Measurements from ENCODE around the gene NUDT9. TPM values are rescaled to one million over a fixed set of nuclear protein-coding genes. Genes with fewer than 3 reads are reported as not detected.

Gene NUDT9, protein sequence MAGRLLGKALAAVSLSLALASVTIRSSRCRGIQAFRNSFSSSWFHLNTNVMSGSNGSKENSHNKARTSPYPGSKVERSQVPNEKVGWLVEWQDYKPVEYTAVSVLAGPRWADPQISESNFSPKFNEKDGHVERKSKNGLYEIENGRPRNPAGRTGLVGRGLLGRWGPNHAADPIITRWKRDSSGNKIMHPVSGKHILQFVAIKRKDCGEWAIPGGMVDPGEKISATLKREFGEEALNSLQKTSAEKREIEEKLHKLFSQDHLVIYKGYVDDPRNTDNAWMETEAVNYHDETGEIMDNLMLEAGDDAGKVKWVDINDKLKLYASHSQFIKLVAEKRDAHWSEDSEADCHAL
- 20.6 TPM for total RNA-seq

DNA sequence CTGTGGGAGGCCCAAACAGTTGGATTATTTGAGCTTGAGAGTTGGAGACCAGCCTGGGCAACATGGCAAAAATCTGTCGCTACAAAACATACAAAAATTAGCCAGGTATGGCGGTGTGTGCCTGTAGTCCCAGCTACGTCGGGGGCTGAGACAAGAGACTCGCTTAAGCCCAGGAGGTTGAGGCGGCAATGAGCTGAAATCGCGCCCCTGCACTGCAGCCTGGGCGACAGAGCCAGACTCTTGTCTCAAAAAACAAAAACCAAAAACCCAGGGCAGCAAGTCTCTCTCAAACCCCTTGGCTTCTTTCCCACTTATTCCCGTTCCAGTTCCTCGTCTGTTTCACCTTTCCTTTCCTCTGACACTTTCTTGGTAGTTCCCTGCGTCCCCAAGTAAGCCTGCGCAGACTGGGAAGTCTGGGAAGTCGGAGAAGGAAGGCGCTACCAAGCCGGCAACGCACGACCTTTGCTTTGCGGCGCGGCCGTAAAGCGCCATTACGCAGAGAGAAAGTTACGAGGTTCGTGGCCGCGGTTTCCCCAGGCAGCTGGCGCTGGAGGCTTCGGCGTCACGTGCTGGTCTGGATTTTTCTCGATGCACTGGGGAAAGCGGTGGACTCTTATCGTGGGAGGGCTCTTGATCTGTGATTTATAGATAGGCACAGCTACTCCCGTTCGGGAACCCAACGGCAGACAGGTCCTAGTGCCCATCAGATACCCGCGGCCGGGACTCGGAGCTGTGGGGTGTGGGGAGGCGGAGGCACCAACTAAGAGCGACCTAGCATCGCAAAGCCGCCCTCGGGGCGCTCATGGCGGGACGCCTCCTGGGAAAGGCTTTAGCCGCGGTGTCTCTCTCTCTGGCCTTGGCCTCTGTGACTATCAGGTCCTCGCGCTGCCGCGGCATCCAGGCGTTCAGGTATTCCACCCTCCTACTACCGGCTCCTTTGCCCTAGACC lies at the start of gene NUDT9:
NUDT9 (plus strand) TSS at position 470 of the 949 bp plus-strand sequence; CDS start at position 803, 333 bp downstream.
- intact Hi-C loops (cut with DNase I), result no loop called here
- peak within 1 kb of the TSS; percentile 95 for H3K27ac ChIP-seq

DNA sequence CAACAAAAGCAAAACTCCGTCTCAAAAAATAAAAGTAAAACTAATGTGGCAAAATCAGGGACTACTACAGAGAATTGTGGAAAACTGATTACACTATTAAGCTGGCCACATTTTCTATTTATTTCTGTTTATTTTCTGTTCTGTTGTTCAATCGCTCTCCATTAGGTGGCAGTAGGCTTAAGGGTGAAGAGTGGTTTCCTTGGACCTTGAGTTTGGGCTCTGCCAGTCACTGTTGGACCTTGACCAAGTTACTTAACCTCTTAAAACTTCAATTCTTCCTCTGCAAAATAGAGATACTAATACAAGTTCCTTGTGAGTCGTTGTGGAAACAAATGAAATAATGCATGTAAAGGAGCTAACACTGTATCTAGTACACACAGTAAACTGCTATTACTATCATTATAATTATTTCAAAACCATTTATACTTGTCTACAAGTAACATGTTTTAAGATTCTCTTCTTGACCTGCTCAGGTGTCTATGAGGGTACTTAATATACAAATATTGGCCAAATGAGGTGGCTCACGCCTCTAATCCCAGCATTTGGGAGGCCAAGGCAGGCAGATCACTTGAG lies 46.6 kb upstream of the NUDT9 start:
- Histone ChIP-seq H3K9me3 (no peaks in the 10 kb centered on the region), H3K4me1 (peaks cover 16% of the 10 kb centered on the region), H3K4me3 (no peak overlapping the region), H3K27ac (peak overlapping the region; percentile 69), H3K27me3 (no peaks in the 10 kb centered on the region), H3K36me3 (peaks cover 0 to 55% of the 10 kb centered on the region in 2 donors)
- no peak for DNase-seq (ENCODE audit: extremely low spot score in 2 of 2)
- intact Hi-C loops (cut with DNase I), result loop anchor here (5.0 to 10.0 kb wide), 2 partner anchors 91 to 469 kb away; no protein-coding TSS in a partner anchor
- TF ChIP-seq, protein P1, sequence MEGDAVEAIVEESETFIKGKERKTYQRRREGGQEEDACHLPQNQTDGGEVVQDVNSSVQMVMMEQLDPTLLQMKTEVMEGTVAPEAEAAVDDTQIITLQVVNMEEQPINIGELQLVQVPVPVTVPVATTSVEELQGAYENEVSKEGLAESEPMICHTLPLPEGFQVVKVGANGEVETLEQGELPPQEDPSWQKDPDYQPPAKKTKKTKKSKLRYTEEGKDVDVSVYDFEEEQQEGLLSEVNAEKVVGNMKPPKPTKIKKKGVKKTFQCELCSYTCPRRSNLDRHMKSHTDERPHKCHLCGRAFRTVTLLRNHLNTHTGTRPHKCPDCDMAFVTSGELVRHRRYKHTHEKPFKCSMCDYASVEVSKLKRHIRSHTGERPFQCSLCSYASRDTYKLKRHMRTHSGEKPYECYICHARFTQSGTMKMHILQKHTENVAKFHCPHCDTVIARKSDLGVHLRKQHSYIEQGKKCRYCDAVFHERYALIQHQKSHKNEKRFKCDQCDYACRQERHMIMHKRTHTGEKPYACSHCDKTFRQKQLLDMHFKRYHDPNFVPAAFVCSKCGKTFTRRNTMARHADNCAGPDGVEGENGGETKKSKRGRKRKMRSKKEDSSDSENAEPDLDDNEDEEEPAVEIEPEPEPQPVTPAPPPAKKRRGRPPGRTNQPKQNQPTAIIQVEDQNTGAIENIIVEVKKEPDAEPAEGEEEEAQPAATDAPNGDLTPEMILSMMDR (IDR thresholded peaks at IDR 0.05), result peak; percentile 29 to 67 (median 67)
- no peak for TF ChIP-seq POLR2AphosphoS5 (IDR thresholded peaks at IDR 0.05; ENCODE audit: insufficient read depth in 1 of 2, low read depth in 1 of 2)

More for the DNA sequence above, at the start of gene NUDT9:
- peaks cover 47% of the 10 kb centered on the region for H3K4me1 ChIP-seq
- H3K27me3 ChIP-seq, result no peaks in the 10 kb centered on the region
- H3K4me3 ChIP-seq, result peak within 1 kb of the TSS; percentile 64 to 91
- H3K36me3 ChIP-seq, result no peaks in the 10 kb centered on the region
- peak; percentile 97 to 98 for TF ChIP-seq POLR2AphosphoS5 (IDR thresholded peaks at IDR 0.05; ENCODE audit: insufficient read depth in 1 of 2, low read depth in 1 of 2)
- TF ChIP-seq POLR2A (IDR thresholded peaks at IDR 0.05), result peak in 1 of 2 donors; percentile 75
- TF ChIP-seq, protein P1 (IDR thresholded peaks at IDR 0.05), result peak in 1 of 3 experiments; percentile 13
- H3K9me3 ChIP-seq, result no peaks in the 10 kb centered on the region
- DNase-seq (ENCODE audit: extremely low spot score in 2 of 2), result peak in 1 of 2 donors; percentile 97

DNA sequence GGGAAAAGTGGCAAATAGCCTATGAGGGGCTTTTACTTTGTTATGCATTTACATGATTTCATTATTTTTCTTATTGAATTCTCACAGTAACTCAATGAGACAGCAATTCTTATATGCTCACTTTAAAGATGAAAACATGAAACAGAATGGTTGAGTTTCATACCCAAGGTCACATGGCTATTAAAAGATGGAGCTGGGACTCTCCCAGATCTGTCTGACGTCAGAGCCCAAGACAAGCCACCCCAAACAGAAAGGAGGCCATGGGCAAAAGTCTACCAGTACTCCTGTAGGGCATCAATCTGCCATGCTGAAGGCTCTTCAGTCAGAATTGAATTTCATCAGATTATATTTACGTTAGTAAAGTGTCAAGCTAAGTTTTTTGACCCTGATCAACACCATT lies 44.6 kb upstream of the NUDT9 start:
- Histone ChIP-seq H3K4me1 (peaks cover 20% of the 10 kb centered on the region), H3K36me3 (peaks cover 0 to 45% of the 10 kb centered on the region in 2 donors), H3K4me3 (no peak overlapping the region), H3K27ac (no peak overlapping the region), H3K9me3 (no peaks in the 10 kb centered on the region), H3K27me3 (no peaks in the 10 kb centered on the region)
- intact Hi-C loops (cut with DNase I), result loop anchor here (5.0 to 10.0 kb wide), 2 partner anchors 89 to 467 kb away; no protein-coding TSS in a partner anchor
- DNase-seq (ENCODE audit: extremely low spot score in 2 of 2), result no peak
- TF ChIP-seq, protein P1 (IDR thresholded peaks at IDR 0.05), result no peak
- TF ChIP-seq POLR2A (IDR thresholded peaks at IDR 0.05), result no peak
- TF ChIP-seq POLR2AphosphoS5 (IDR thresholded peaks at IDR 0.05; ENCODE audit: insufficient read depth in 1 of 2, low read depth in 1 of 2), result no peak

DNA sequence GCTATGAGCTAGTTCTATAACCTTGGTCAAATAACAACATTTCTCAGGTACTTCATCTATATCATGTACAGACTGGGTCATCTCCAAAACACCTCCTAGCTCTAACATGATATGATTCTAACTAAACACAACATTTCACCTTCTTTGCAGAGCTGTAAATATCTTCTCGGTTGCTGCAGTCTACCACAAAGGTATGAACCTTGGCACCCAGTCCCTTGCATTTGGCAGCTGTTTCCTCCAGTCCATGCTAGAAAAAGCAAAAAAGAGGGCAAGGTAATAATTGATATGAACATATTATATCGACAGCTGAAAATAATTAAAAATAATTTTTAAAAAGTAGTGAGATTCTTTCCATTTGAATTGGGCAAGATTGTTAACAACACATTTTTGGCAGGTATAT lies 40.3 kb upstream of the NUDT9 start:
- intact Hi-C loops (cut with DNase I), result no loop called here
- H3K27ac ChIP-seq, result no peak overlapping the region

More for the DNA sequence above, 40.3 kb upstream of the NUDT9 start:
- TF ChIP-seq, protein P1 (IDR thresholded peaks at IDR 0.05), result no peak
- no peak overlapping the region for H3K4me3 ChIP-seq
- H3K36me3 ChIP-seq, result peaks cover 0 to 32% of the 10 kb centered on the region in 2 donors
- H3K4me1 ChIP-seq, result peaks cover 7% of the 10 kb centered on the region
- no peaks in the 10 kb centered on the region for H3K27me3 ChIP-seq
- DNase-seq (ENCODE audit: extremely low spot score in 2 of 2), result no peak
- H3K9me3 ChIP-seq, result no peaks in the 10 kb centered on the region

All from vagina (tissue), 2 donors.